Neural progenitor cell (in vitro differentiated cells): ENCODE data around the gene ZFP90. TPM values are rescaled to one million over a fixed set of nuclear protein-coding genes. Genes with fewer than 3 reads are reported as not detected.

Experiments
- DNase-seq: peaks from one replicate; pipeline ENCODE4 v3.0.0-alpha.2; 2016; ENCODE audit warnings: low spot score
- H2AFZ ChIP-seq: fragments of 200-600 bp; sonication (generic); replicated peaks from 2 replicates; pipeline ENCODE4 v1.6.1; 2016; ENCODE audit warnings: antibody characterized with exemption
- H3F3A ChIP-seq: fragments of 200-600 bp; sonication (generic); 2 replicates; pipeline ENCODE4 v1.6.1; 2016; ENCODE audit warnings: antibody characterized with exemption, low read depth
- H3K27ac ChIP-seq: fragments of 200-600 bp; sonication (generic); 2 replicates; pipeline ENCODE4 v1.5.1; 2016; ENCODE audit warnings: mild to moderate bottlenecking
- H3K27me3 ChIP-seq: fragments of 200-600 bp; sonication (generic); 2 replicates; pipeline ENCODE4 v1.6.1; 2016; ENCODE audit warnings: mild to moderate bottlenecking, moderate library complexity
- H3K36me3 ChIP-seq: fragments of 200-600 bp; sonication (generic); 2 replicates; pipeline ENCODE4 v1.5.1; 2016
- H3K4me1 ChIP-seq: fragments of 200-600 bp; sonication (generic); 2 replicates; pipeline ENCODE4 v1.6.1; 2016; ENCODE audit warnings: mixed run types
- H3K4me2 ChIP-seq: fragments of 200-600 bp; sonication (generic); 2 replicates; pipeline ENCODE4 v1.6.1; 2016
- H3K4me3 ChIP-seq: fragments of 200-600 bp; sonication (generic); 2 replicates; pipeline ENCODE4 v1.5.1; 2016
- H3K79me2 ChIP-seq: fragments of 200-600 bp; sonication (generic); 2 replicates; pipeline ENCODE4 v1.6.1; 2016; ENCODE audit warnings: low read depth
- H3K9ac ChIP-seq: fragments of 200-600 bp; sonication (generic); 2 replicates; pipeline ENCODE4 v1.6.1; 2016
- H3K9me3 ChIP-seq: fragments of 200-600 bp; sonication (generic); 2 replicates; pipeline ENCODE4 v1.5.1; 2016; ENCODE audit warnings: low read depth
- H4K20me1 ChIP-seq: fragments of 200-600 bp; sonication (generic); 2 replicates; pipeline ENCODE4 v1.6.1; 2016; ENCODE audit warnings: low read depth
- H3K27ac Mint-ChIP-seq: 3 replicates; pipeline ENCODE4 v1.8.0; 2021; ENCODE audit warnings: mixed read lengths
- H3K27me3 Mint-ChIP-seq: 2 replicates; pipeline ENCODE4 v1.8.0; 2022; ENCODE audit warnings: low read depth, mild to moderate bottlenecking, inconsistent platforms, moderate library complexity, mixed read lengths; ENCODE audit not compliant: insufficient read depth
- H3K36me3 Mint-ChIP-seq: 3 replicates; pipeline ENCODE4 v1.8.0; 2021; ENCODE audit warnings: mixed read lengths
- H3K4me1 Mint-ChIP-seq: 3 replicates; pipeline ENCODE4 v1.8.0; 2021; ENCODE audit warnings: mixed read lengths
- H3K4me3 Mint-ChIP-seq: 3 replicates; pipeline ENCODE4 v1.8.0; 2021; ENCODE audit warnings: mild to moderate bottlenecking, moderate library complexity, mixed read lengths
- H3K9me3 Mint-ChIP-seq: 3 replicates; pipeline ENCODE4 v1.8.0; 2020; ENCODE audit warnings: mixed read lengths
- CTCF ChIP-seq: fragments of 200-600 bp; sonication (generic); IDR thresholded peaks from 2 replicates; pipeline ENCODE4 v1.5.1; 2017; ENCODE audit warnings: antibody characterized with exemption, mild to moderate bottlenecking
- EZH2 ChIP-seq: fragments of 200-600 bp; sonication (generic); IDR thresholded peaks from 2 replicates; pipeline ENCODE4 v1.6.1; 2017; ENCODE audit warnings: antibody characterized with exemption, mild to moderate bottlenecking, moderate library complexity
- EZH2phosphoT487 ChIP-seq: fragments of 200-600 bp; sonication (generic); IDR thresholded peaks from 2 replicates; pipeline ENCODE4 v1.6.1; 2017; ENCODE audit warnings: antibody characterized with exemption
- total RNA-seq: library from RNA; depleted of rRNA; stranded (reverse); fragments of >200 nt; gene quantifications from 2 replicates; pipeline ENCODE4 v1.2.3, GENCODE V29; 2015; ENCODE audit warnings: low replicate concordance

ZFP90 gene
- total RNA-seq, 1 donor from 2014 or later: 63.6 TPM

GRCh38 chr16:68520649-68521086, 18.4 kb upstream of the ZFP90 start:
- Histone ChIP-seq H3K27ac (no peak overlapping the region), H3K9ac (no peak overlapping the region), H3K79me2 (no peaks in the 10 kb centered on the region), H3F3A (no peaks in the 10 kb centered on the region), H3K36me3 (no peaks in the 10 kb centered on the region), H2AFZ (peak overlapping the region; percentile 33), H3K4me1 (no peaks in the 10 kb centered on the region), H4K20me1 (no peaks in the 10 kb centered on the region), H3K4me2 (peak overlapping the region; percentile 68), H3K4me3 (peak overlapping the region; percentile 17), H3K9me3 (no peaks in the 10 kb centered on the region), H3K27me3 (peaks cover 9% of the 10 kb centered on the region)
- TF ChIP-seq EZH2 (no peak), CTCF (peak; percentile 97), EZH2phosphoT487 (no peak)
- H3K27me3 Mint-ChIP-seq: peaks cover 15% of the 10 kb centered on the region
- peaks cover 4% of the 10 kb centered on the region for H3K9me3 Mint-ChIP-seq
- H3K27ac Mint-ChIP-seq: no peak overlapping the region
- peak; percentile 96 for DNase-seq
- no peaks in the 10 kb centered on the region for H3K36me3 Mint-ChIP-seq
- peak overlapping the region; percentile 14 for H3K4me3 Mint-ChIP-seq
- H3K4me1 Mint-ChIP-seq: peaks cover 4% of the 10 kb centered on the region

GRCh38 chr16:68524069-68524820, 14.8 kb upstream of the ZFP90 start:
- Mint-ChIP-seq H3K36me3 (no peaks in the 10 kb centered on the region), H3K4me1 (peaks cover 8% of the 10 kb centered on the region), H3K27ac (no peak overlapping the region), H3K9me3 (peaks cover 10% of the 10 kb centered on the region), H3K4me3 (no peak overlapping the region), H3K27me3 (peaks cover 8% of the 10 kb centered on the region)
- Histone ChIP-seq H2AFZ (no peak overlapping the region), H3K4me2 (no peak overlapping the region), H3K36me3 (no peaks in the 10 kb centered on the region), H3K27me3 (peaks cover 14% of the 10 kb centered on the region), H3K9ac (no peak overlapping the region), H3F3A (peaks cover 4% of the 10 kb centered on the region), H3K9me3 (no peaks in the 10 kb centered on the region), H3K4me1 (no peaks in the 10 kb centered on the region), H3K4me3 (no peak overlapping the region), H4K20me1 (no peaks in the 10 kb centered on the region), H3K79me2 (no peaks in the 10 kb centered on the region), H3K27ac (no peak overlapping the region)
- TF ChIP-seq EZH2phosphoT487 (no peak), EZH2 (no peak), CTCF (no peak)
- no peak for DNase-seq

GRCh38 chr16:68526143-68526781, 12.8 kb upstream of the ZFP90 start:
- Histone ChIP-seq H4K20me1 (no peaks in the 10 kb centered on the region), H3K9ac (no peak overlapping the region), H3K27me3 (peaks cover 21% of the 10 kb centered on the region), H3K4me1 (peaks cover 7% of the 10 kb centered on the region), H2AFZ (no peak overlapping the region), H3K4me3 (no peak overlapping the region), H3K4me2 (no peak overlapping the region), H3F3A (peaks cover 9% of the 10 kb centered on the region), H3K9me3 (no peaks in the 10 kb centered on the region), H3K36me3 (no peaks in the 10 kb centered on the region), H3K79me2 (peaks cover 11% of the 10 kb centered on the region), H3K27ac (no peak overlapping the region)
- peaks cover 12% of the 10 kb centered on the region for H3K4me1 Mint-ChIP-seq
- H3K27ac Mint-ChIP-seq: no peak overlapping the region
- H3K36me3 Mint-ChIP-seq: peaks cover 6% of the 10 kb centered on the region
- no peak for DNase-seq
- TF ChIP-seq EZH2 (no peak), EZH2phosphoT487 (no peak), CTCF (no peak)
- H3K9me3 Mint-ChIP-seq: peaks cover 20% of the 10 kb centered on the region
- no peak overlapping the region for H3K4me3 Mint-ChIP-seq
- H3K27me3 Mint-ChIP-seq: peaks cover 10% of the 10 kb centered on the region
